Brain pericyte (primary cell): ENCODE data around the gene DOLPP1.
A peak's percentile ranks its signal among the peaks of the same experiment; 100 is the strongest.
"Not testable (repeated sequence)": the region's sequence is repeated elsewhere in the genome, so short reads cannot be mapped to it uniquely, and the experiment has no call there.

Experiments
- DNase-seq: peaks from one replicate; pipeline ENCODE4 v3.0.0-alpha.2; 2012; ENCODE audit warnings: low read depth, low spot score

The DOLPP1 gene

GRCh38 chr9:129111528-129112151 is 30.7 kb downstream of the DOLPP1 start:
- no peak for DNase-seq

DNA sequence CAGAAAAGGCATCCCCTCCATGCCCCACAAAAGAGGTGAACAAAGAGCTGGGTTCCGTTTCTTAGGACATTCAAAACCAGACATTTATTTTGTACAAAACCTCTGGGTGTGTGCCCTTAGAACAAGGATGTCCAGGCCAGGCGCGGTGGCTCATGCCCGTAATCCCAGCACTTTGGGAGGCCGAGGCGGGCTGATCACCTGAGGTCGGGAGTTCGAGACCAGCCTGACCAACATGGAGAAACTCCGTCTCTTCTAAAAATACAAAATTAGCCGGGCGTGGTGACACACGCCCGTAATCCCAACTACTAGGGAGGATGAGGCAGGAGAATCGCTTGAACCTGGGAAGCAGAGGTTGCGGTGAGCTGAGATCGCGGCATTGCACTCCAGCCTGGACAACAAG is 31.6 kb downstream of the DOLPP1 start:
- DNase-seq: not testable (repeated sequence)

GRCh38 chr9:129113645-129114304 is 32.9 kb downstream of the DOLPP1 start:
- DNase-seq: no peak

GRCh38 chr9:129118799-129119198 is 37.9 kb downstream of the DOLPP1 start:
- no peak for DNase-seq

GRCh38 chr9:129121483-129121882 is 40.6 kb downstream of the DOLPP1 start:
- no peak for DNase-seq

DNA sequence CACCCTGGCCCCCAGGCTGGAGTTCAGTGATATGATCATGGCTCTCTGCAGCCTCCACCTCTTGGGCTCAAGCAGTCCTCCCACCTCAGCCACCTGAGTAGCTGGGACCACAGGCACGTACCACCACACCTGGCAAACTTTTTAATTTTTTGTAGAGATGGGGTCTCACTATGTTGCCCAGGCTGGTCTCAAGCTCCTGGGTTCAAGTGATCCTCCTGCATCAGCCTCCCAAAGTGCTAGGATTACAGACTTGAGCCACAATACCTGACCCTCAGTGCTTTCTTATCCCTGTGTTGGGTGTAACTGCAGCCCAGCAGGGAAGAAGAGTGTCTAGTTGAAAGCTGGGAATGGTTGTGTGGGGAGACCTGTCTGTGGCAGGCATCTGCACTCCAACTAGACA is 41.2 kb downstream of the DOLPP1 start:
- no peak for DNase-seq

DNA sequence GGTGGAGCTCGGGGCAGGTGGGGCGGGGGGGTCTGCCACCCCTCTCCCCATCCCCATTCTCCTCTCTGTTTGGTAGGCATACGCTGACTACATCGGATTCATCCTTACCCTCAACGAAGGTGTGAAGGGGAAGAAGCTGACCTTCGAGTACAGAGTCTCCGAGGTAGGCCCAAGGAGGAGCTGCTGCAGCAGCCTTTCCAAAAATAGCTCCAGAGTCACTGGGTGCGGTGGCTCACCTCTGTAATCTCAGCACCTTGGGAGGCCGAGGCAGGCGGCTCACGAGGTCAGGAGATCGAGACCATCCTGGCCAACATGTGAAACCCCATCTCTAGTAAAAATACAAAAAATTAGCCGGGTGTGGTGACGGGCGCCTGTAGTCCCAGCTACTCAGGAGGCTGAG is 42.1 kb downstream of the DOLPP1 start:
- not testable (repeated sequence) for DNase-seq

GRCh38 chr9:129124506-129125069 is 43.7 kb downstream of the DOLPP1 start:
- no peak for DNase-seq

GRCh38 chr9:129125478-129125877 is 44.6 kb downstream of the DOLPP1 start:
- DNase-seq: peak; percentile 77

DNA sequence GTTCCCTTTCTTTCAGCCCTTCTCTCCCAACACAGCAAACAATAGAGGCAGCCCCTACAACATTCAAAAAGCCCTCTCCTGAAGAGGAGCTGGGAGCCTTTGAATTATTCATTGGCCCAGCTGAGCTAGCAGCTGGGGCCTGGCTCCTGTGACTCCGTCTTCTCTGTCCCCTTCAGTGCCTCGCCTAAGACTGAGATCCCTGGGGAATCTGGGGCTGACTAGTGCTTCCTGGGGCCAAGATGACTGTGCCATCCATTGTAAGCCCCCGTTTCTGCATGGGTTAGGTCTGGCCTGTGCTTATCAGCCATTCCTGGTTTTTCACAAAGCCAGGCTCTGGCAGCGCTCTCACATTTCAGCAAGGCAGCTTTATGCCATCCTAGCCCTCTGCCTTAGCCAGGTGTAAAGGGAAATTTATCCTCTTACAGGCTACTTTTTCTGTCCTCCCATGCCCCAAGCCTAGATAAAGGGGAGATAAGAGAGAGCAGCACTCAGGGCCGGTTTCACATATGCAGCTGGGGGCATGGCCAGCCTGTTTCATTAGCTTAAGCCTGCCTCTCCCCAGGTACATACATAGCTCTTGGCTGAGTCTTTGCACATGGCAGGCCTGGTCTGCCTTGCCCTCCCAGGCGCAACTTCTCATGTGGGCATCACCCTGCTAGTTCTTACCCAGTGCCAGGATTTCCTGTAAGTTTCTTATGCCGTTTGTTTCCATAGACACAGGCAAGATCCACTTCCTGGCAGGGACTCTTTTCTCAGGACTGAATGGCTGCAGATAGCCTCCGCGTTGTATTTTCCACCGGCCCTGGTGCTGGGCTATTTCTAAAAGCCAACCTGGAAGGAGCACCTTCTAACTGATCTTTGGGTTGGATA is 46.1 kb downstream of the DOLPP1 start:
- DNase-seq: no peak

DNA sequence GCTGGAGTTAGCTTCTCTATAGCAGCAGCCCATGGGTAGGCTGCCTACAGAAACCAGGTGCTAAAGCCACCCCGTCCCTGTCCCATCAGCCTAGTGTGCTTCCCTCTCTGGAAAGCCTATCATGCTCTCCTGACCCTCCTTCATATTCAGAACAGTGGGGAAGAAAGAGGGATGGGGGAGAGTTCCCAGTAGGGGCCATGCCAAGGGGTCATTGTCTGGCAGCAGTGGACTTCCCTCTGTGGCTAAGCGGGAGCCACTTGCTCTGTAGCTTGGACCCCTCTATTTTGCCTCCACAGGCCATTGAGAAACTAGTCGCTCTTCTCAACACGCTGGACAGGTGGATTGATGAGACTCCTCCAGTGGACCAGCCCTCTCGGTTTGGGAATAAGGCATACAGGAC is 47.8 kb downstream of the DOLPP1 start:
- DNase-seq: no peak

- DNase-seq: not testable (repeated sequence)
Observed at GRCh38 chr9:129130271-129130670, 49.4 kb downstream of the DOLPP1 start.

- no peak for DNase-seq
Observed at GRCh38 chr9:129130791-129131190, 49.9 kb downstream of the DOLPP1 start.

DNA sequence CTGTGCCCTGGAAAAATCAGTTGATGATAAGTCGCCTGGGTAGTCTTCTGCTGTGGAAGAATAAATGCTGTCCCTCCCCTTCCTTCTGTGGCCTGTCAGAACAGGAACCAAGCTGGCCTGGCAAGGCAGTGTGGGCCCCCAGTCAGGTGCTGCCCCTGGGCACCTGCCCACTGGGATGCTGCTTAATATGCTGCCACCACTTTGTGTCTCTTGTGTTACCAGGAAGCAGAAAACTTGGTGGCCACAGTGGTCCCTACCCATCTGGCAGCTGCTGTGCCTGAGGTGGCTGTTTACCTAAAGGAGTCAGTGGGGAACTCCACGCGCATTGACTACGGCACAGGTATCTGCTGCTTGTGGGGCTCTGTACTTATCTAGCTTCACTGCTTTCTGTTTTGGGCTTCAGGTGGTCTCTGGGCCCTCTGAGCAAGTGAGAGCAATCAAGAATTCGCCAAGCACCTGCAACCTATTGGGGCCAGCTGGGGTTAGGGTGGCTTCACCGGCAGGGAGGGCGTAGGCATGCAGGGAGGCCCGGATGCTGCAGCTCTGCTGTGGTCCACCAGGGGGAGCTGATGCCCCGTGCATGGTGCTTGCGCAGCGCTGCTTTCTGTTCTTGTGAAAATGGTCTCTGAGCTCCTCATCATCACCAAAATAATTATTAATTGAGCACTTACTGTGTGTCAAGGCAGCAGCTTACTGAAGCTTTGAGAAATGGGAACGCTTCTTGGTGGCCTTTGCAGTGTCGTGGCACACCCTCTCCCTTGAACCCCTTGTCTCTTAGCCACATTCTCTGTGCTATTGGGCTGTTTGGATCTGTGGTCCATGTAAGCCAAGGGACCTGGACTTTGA is 50.6 kb downstream of the DOLPP1 start:
- no peak for DNase-seq

- DNase-seq: no peak
Observed at GRCh38 chr9:129133082-129133481, 52.2 kb downstream of the DOLPP1 start.

- DNase-seq: no peak
Observed at GRCh38 chr9:129135476-129135875, 54.6 kb downstream of the DOLPP1 start.

DNA sequence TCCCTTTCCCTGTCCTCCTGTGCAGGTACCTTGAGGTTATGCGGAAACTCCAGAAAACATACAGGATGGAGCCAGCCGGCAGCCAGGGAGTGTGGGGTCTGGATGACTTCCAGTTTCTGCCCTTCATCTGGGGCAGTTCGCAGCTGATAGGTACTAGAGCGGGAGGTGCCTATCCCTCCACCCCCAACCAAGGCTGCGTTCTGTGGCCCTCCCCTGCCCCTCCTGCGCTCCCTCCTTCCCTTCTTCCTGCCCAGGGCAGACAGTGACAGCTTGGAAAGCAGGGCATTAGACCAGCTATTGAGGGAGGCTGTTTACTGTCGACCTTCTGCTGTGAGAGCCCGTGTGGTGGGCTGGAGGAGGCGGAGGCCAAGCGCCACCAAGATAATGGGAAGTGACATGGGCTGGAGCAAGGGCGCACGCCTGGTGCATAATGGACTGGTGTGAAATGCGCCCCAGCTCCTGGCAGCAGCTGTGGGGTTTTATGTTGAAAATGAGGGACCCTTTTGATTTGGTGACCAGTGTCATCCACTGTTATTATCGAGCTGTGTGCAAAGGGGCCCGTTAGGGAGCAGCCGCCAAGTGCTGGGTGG is 55.6 kb downstream of the DOLPP1 start:
- no peak for DNase-seq

GRCh38 chr9:129137292-129138143 is 56.6 kb downstream of the DOLPP1 start:
- no peak for DNase-seq

- no peak for DNase-seq
Observed at GRCh38 chr9:129138144-129138462, 57.2 kb downstream of the DOLPP1 start.
